Suprapubic skin (tissue), 4 donors: ENCODE data around the gene PAGR1. TPM values are rescaled to one million over a fixed set of nuclear protein-coding genes. Genes with fewer than 3 reads are reported as not detected.

ENCODE experiments used
- DNase-seq, 2 donors: peaks; one replicate each; pipeline ENCODE4 v3.0.0-alpha.2; 2019; ENCODE audit warnings: low spot score in 2 of 2
- H3K27ac ChIP-seq: fragments of 200-600 bp; sonication (generic); one replicate; pipeline ENCODE4 v1.5.1; 2019
- H3K27me3 ChIP-seq: fragments of 200-600 bp; sonication (generic); one replicate; pipeline ENCODE4 v1.5.1; 2019
- H3K36me3 ChIP-seq: fragments of 200-600 bp; sonication (generic); one replicate; pipeline ENCODE4 v1.5.1; 2019
- H3K4me1 ChIP-seq: fragments of 200-600 bp; sonication (generic); one replicate; pipeline ENCODE4 v1.5.1; 2019
- H3K4me3 ChIP-seq: fragments of 200-600 bp; sonication (generic); one replicate; pipeline ENCODE4 v1.5.1; 2019; ENCODE audit warnings: mild to moderate bottlenecking
- H3K9me3 ChIP-seq: fragments of 200-600 bp; sonication (generic); one replicate; pipeline ENCODE4 v1.5.1; 2019
- EP300 ChIP-seq: sonication (generic); formaldehyde crosslinking; IDR thresholded peaks from one replicate; pipeline ENCODE4 v1.6.1; 2017; ENCODE audit warnings: antibody characterized with exemption
- POLR2A ChIP-seq, 2 donors: fragments of 450-650 bp; IDR thresholded peaks; one replicate each; pipeline ENCODE4 v1.6.1; 2017; ENCODE audit warnings: antibody characterized with exemption in 2 of 2, mild to moderate bottlenecking in 2 of 2, moderate library complexity in 2 of 2
- POLR2AphosphoS5 ChIP-seq, 3 donors: sonication (generic); formaldehyde crosslinking; IDR thresholded peaks; one replicate each; pipeline ENCODE4 v1.6.1; 2017; ENCODE audit warnings: antibody characterized with exemption in 3 of 3
- whole genome bisulfite sequencing: methylation state at CpG from one replicate; pipeline ENCODE4 v1.1.5; 2018; 5-methylcytosine and 5-hydroxymethylcytosine counted together
- total RNA-seq, 4 donors: library from RNA; depleted of rRNA; stranded (reverse); fragments of >200 nt; gene quantifications; one replicate each; pipeline ENCODE4 v1.1.0, GENCODE V29; 2016
- TF ChIP-seq, protein P1 (sequence below), 2 donors: fragments of 200-600 bp in 1 of 2; fragments of 450-650 bp in 1 of 2; sonication (generic) in 1 of 2; IDR thresholded peaks; one replicate each; pipeline ENCODE4 v1.5.1; 2016 to 2019; ENCODE audit warnings: antibody characterized with exemption in 2 of 2, mild to moderate bottlenecking in 1 of 2, moderate library complexity in 1 of 2

The PAGR1 gene
- total RNA-seq, 4 donors from 2014 or later, result 23.3 to 35.2 (median 23.8) TPM

DNA sequence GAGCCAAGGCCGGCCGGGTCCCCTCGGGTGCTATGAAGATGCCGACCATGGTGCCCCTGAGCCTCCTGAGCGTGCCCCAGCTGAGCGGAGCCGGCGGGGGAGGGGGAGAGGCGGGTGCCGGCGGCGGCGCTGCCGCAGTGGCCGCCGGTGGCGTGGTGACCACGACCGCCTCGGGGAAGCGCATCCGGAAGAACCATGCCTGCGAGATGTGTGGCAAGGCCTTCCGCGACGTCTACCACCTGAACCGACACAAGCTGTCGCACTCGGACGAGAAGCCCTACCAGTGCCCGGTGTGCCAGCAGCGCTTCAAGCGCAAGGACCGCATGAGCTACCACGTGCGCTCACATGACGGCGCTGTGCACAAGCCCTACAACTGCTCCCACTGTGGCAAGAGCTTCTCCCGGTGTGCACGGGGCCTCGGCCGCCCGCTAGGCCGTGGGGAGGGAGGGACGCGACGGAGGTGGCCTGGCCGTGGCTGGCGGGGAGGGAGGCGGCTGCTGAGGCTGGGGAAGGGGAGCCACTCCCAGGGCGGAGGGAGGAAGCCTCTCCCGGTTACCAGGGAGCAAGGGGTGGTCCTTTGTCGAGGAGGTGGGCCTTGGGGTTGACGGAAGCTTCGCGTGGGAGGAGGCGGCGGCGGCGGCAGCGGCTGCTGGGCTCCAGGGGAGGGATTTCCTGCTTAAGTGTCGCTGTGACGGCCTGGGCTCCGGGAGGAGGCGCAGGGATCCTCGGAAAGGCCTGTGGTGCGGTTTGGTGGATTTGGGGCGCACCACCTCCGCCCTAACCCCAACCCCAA, 8.3 kb upstream of the PAGR1 start:
- Histone ChIP-seq H3K4me1 (peaks cover 67% of the 10 kb centered on the region), H3K36me3 (peaks cover 12% of the 10 kb centered on the region), H3K27ac (peak overlapping the region; percentile 93), H3K9me3 (no peaks in the 10 kb centered on the region), H3K4me3 (peak overlapping the region; percentile 89), H3K27me3 (no peaks in the 10 kb centered on the region)
- under 1% methylated on average over 22 of the region's 69 CpGs for WGBS
- TF ChIP-seq POLR2AphosphoS5 (IDR thresholded peaks at IDR 0.05), result peak in 2 of 3 donors; percentile 68 to 88
- peak in 1 of 2 donors; percentile 14 for TF ChIP-seq POLR2A (IDR thresholded peaks at IDR 0.05)
- TF ChIP-seq, protein P1, sequence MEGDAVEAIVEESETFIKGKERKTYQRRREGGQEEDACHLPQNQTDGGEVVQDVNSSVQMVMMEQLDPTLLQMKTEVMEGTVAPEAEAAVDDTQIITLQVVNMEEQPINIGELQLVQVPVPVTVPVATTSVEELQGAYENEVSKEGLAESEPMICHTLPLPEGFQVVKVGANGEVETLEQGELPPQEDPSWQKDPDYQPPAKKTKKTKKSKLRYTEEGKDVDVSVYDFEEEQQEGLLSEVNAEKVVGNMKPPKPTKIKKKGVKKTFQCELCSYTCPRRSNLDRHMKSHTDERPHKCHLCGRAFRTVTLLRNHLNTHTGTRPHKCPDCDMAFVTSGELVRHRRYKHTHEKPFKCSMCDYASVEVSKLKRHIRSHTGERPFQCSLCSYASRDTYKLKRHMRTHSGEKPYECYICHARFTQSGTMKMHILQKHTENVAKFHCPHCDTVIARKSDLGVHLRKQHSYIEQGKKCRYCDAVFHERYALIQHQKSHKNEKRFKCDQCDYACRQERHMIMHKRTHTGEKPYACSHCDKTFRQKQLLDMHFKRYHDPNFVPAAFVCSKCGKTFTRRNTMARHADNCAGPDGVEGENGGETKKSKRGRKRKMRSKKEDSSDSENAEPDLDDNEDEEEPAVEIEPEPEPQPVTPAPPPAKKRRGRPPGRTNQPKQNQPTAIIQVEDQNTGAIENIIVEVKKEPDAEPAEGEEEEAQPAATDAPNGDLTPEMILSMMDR (IDR thresholded peaks at IDR 0.05), result peak in 1 of 2 donors; percentile 51
- TF ChIP-seq EP300, result no peak
- peak; percentile 92 to 94 for DNase-seq

DNA sequence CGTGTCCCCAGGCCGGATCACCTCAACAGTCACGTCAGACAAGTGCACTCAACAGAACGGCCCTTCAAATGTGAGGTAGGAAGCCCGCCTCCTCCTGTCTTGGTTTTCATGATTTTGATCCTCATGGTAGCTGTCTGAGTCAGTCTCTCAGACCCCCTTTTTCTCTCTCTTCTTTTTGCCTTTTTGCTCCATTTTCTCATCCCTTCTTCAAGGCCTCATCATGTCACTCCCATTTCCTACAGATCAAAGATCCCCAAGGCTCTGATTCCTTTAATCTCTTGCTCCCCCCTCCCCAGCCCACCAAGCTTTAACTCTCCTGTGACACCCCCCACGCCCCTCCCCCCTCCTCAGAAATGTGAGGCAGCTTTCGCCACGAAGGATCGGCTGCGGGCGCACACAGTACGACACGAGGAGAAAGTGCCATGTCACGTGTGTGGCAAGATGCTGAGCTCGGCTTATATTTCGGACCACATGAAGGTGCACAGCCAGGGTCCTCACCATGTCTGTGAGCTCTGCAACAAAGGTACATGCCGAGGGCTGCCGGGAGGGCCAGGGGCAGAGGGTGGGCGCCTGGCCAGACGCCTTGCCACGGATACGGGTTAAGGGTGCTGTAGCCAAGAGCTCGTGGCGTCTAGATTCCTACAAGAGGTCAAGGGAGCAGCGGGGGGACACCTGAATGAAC, 7.6 kb upstream of the PAGR1 start:
- H3K27ac ChIP-seq, result peak overlapping the region; percentile 93
- WGBS, result 37% methylated on average over 22 of the region's 25 CpGs
- peaks cover 74% of the 10 kb centered on the region for H3K4me1 ChIP-seq
- no peaks in the 10 kb centered on the region for H3K9me3 ChIP-seq
- H3K27me3 ChIP-seq, result no peaks in the 10 kb centered on the region
- DNase-seq, result no peak
- TF ChIP-seq, protein P1 (IDR thresholded peaks at IDR 0.05), result no peak
- no peak for TF ChIP-seq EP300
- no peak for TF ChIP-seq POLR2AphosphoS5 (IDR thresholded peaks at IDR 0.05)
- no peak for TF ChIP-seq POLR2A (IDR thresholded peaks at IDR 0.05)
- peaks cover 12% of the 10 kb centered on the region for H3K36me3 ChIP-seq
- H3K4me3 ChIP-seq, result peak overlapping the region; percentile 89

DNA sequence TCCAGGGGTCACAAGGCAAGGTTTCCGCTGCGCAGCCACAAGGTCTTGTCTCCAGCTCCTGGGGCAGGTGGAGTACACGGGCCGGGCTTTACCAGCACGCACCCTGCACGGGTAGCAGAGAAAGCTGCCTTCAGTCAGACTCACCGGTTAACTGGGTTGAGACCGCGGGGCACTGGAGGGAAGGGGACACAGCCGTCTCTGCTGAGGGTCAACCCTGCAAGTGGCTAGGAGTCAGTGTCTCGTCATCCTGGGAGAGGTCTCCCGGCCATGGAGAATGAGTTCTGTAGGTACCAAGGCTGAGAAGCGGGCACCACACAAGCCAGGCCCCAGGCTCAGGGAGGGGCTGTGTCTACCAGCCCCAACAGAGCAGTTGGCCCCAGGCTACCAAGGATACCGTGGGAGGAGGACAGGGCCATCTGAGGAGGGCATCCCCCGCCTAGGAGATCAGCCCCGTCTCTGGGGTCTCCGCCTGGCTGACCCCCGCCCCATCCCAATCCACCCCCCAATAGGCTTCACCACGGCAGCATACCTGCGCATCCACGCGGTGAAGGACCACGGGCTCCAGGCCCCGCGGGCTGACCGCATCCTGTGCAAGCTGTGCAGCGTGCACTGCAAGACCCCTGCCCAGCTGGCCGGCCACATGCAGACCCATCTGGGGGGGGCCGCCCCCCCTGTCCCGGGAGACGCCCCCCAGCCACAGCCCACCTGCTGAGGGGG, 6.8 kb upstream of the PAGR1 start:
- no peaks in the 10 kb centered on the region for H3K27me3 ChIP-seq
- peaks cover 76% of the 10 kb centered on the region for H3K4me1 ChIP-seq
- peaks cover 12% of the 10 kb centered on the region for H3K36me3 ChIP-seq
- peak overlapping the region; percentile 93 for H3K27ac ChIP-seq
- TF ChIP-seq POLR2AphosphoS5 (IDR thresholded peaks at IDR 0.05), result no peak
- DNase-seq, result peak in 1 of 2 donors; percentile 74
- H3K4me3 ChIP-seq, result peak overlapping the region; percentile 89
- 77% methylated on average over 20 of the region's 31 CpGs for WGBS
- no peaks in the 10 kb centered on the region for H3K9me3 ChIP-seq

DNA sequence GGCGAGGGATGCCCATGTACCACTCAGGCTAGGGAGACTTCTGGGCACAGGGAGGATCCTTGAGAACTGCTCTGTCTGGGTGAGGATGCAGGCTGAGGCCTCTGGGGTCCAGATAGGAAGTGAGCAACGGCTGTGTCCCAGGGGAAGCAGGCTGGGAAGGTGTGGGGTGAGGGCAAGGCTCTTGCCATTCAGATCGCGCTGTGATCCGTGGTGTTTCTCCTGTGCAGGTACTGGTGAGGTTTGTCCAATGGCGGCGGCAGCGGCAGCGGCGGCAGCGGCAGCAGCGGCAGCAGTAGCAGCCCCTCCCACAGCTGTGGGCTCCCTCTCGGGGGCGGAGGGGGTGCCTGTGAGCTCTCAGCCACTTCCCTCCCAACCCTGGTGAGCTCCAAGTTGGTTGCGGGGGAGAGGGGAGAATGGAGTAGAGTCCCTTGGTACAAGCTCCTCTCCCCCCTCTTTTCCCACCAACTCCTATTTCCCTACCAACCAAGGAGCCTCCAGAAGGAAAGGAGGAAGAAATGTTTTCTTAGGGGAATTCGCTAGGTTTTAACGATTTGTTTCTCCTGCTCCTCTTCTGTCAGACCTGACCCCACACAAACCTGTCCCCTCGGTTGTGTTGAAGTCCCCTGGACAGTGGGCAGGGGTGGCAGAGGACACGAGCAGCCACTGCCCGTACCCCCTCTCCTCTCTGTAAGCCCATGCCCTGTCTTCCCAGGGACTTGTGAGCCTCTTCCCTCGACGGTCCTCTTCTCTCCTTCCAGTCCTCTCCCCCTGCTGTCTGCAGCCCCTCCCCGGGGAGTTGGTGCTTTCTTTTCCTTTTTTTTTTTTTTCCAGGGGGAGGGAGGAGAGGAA, 5.9 kb upstream of the PAGR1 start:
- peak overlapping the region; percentile 10 for H3K4me3 ChIP-seq
- WGBS, result 50% methylated on average over 23 of the region's 23 CpGs

More for the DNA sequence above, 5.9 kb upstream of the PAGR1 start:
- Histone ChIP-seq H3K9me3 (no peaks in the 10 kb centered on the region), H3K27me3 (no peaks in the 10 kb centered on the region), H3K4me1 (peaks cover 76% of the 10 kb centered on the region), H3K27ac (peak overlapping the region; percentile 73), H3K36me3 (peaks cover 12% of the 10 kb centered on the region)
- DNase-seq, result no peak
- TF ChIP-seq POLR2A (IDR thresholded peaks at IDR 0.05) (no peak), EP300 (no peak), POLR2AphosphoS5 (IDR thresholded peaks at IDR 0.05) (no peak)
- TF ChIP-seq, protein P1 (IDR thresholded peaks at IDR 0.05), result no peak
